KBM-7 (cell line): Measurements from ENCODE around the gene ATP6V1G1.

Experiments
- DNase-seq: peaks from one replicate; pipeline ENCODE4 v3.0.0-alpha.2; 2015
- in situ Hi-C: fragments of 300-500 bp; cut with MboI; formaldehyde crosslinking; loops from 2 replicates; pipeline ENCODE4 v1.14.3; 2020; ENCODE audit warnings: low sequenced_read_pairs, low pct_unique_long_range_greater_than_20kb, mixed read lengths

Gene ATP6V1G1

GRCh38 chr9:114606597-114607207 lies 19.1 kb downstream of the ATP6V1G1 start:
- in situ Hi-C loops: no loop called here
- no peak for DNase-seq

DNA sequence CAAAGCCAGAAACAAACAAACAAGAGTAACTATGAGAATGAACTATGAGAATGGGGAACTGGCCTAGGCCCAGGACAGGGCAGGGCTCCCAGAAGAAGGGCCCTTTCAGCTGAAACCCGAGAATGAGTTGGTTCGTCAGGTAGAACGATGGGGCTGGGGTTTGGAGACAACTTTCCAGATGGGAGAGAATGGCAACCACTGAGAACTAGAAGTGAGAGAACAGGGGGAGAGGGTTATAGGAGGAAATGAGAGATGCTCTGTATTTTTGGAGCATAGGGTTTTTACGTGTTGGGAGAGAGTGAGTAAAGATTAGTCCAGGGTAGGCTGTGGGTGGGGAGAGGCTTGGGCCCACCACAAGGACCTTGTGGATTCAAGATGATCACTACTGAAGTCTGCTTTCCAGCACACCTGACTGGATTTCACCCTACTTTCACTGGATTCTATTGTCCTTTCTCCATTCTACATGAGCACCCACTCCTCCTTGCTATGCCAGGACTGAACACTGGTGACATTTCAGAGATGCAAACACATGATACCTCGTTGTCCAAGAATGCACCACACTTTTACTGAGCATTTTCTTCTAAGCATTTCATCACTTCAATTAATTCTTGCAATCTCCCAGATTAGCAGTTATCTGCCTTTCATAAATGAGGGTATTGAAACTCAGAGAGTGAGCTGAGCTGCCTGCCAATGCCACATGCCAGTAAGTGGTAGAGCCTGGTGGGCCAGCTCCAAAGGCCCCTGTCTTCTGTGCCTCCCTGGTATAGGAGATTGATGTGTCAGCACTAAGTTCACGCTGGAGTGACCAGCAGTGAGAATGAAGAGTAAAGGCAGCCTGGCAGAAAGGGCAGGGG lies 20.3 kb downstream of the ATP6V1G1 start:
- DNase-seq: no peak
- in situ Hi-C loops: no loop called here

- in situ Hi-C loops: no loop called here
These were observed 20.9 kb downstream of the ATP6V1G1 start for GRCh38 chr9:114608525-114608796.

DNA sequence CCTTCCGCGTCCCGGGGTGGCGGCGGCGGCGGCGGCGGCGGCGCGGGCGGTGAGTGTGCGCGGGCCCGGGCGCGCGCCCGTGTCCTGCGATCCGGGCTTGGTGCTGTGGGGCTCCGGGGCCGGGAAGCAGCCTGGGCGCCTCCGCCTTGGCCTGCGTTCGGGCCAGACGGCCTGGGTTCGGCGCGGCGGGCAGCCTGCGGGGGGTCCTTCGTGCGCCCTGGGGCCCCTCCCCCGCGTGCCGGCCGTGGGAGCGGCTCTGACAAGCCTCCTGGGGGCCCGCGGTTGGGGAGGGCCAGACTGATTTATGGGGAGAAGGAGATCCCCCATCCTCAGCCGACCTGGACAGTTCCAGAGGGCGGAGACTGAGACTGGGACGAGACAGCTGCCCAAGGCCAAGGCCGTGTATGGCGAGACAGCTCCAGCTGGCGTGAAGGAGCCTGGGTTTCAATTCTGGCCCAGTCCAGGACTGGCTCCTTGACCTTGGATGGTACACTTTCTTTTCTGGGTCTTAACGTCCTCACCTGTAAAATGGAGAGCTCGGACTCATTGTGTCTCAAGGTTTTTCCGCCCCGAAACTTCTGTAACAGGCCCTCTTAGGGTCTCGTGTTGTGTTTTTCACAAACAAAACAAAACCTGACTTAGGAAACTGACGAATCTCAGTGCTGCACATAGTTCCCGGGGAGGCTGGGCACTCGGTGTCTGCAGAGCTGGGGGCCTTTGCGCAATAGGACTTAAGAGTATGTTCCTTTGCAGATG lies 24.1 kb downstream of the ATP6V1G1 start:
- peak; percentile 61 for DNase-seq
- in situ Hi-C loops: no loop called here

More at GRCh38 chr9:114608525-114608796, 20.9 kb downstream of the ATP6V1G1 start:
- DNase-seq: no peak

- in situ Hi-C loops: no loop called here
These were observed 24.8 kb downstream of the ATP6V1G1 start for GRCh38 chr9:114612272-114612923.

DNA sequence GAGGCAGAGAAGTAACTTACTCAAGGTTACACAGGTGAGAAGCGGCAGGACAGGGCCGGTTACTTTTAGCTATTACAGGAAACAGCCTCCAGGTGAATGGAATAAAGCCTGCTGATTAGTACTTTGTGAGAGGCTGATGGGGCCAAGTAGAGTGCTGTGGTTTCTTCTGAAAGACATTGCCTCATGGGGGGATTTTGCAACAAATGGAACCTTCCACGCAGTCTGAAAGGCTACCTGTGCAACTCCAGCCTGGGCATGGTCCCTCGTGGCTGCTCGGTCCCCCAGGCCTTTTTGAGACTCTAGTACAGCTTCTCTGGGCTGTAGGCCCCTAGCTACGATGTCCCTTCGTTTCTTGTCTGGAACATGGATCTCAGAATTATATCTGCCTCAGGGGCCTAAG lies 25.5 kb downstream of the ATP6V1G1 start:
- DNase-seq: no peak
- in situ Hi-C loops: no loop called here

More at GRCh38 chr9:114612272-114612923, 24.8 kb downstream of the ATP6V1G1 start:
- no peak for DNase-seq

DNA sequence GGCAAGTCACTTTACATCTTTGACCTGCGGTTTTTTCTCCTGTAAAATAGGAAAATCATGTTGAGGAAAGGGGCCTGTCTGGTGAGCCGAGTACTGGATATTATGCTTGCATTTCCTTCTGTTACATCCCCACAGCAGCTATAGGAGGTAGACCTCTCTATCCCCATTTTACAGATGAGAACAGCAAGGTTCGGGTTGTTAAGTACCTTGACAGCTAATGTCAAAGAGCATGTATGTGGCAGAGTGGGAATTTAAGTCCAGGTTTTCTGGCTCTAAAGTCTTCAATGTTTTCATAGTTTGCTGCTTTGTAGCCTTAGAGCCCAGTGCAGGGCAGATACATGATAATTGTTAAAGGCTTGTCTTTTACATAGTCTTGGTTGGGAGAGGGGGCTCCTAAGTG lies 26.4 kb downstream of the ATP6V1G1 start:
- no peak for DNase-seq
- in situ Hi-C loops: no loop called here

- in situ Hi-C loops: no loop called here
- DNase-seq: no peak
These were observed 26.8 kb downstream of the ATP6V1G1 start for GRCh38 chr9:114614373-114614772.

DNA sequence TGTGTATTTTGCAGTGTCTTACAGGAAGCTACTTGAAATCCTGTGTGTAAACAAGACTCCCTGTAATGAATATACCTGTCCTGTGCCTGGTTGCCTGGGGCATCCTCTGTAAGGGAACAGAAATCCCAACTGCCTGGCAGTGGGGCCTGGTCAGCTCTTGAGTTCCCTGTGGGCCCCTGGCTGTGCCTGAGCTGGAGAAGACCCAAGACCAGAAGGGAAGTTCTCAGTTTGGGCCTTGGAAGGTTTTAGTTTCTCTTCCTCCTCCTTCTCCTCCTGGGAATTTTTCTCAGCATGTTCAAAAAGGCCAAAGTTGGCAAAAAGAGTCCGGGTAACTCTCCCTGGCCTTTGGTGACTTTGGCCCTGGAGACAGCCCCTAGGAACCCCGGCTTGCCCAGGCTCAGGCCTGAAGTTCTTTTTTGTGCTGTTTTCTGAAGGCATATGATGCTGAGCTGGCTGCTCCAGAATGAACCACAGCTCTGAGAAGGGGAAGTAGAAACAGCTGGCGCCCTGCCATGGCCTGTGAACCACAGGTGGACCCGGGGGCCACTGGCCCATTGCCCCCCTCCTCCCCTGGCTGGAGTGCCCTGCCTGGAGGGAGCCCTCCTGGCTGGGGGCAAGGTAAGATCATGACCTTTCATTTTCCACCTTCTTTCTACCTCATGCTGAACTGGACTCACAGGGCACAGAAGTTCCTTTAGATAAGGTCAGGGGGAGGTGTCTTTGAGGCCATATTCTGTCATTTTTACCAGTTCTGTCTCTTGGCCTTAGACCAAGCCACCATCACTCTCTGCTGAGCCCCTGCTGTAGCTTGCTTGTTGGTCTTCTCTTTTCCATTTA lies 29.3 kb downstream of the ATP6V1G1 start:
- peak; percentile 85 for DNase-seq
- in situ Hi-C loops: no loop called here

DNA sequence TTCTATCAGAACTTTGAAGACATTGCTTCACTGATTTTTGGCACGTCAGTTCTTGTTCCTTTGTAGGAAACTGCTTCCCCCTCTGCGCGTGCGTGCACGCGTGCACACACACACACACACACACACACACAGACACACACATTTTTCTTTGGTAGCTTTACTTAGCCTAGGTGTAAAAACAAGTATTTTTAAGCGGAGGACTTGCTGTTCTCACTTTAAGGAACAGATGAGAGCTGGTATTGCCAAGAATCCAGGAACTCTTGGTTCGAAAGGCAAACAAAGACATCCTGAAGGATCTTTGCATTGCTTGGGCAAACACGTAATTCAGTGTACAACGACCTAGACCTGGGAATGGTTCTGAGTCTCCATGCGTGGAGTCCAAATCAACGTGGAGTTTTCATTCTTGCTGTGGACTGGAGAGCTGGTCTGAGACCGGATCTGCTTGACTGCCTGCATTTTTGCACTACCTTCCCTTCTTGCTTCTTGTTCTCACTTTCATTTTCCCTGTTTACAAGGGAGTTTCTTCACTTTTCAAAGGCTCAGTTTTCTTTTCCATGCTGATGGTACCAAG lies 31.7 kb downstream of the ATP6V1G1 start:
- no peak for DNase-seq
- in situ Hi-C loops: no loop called here

DNA sequence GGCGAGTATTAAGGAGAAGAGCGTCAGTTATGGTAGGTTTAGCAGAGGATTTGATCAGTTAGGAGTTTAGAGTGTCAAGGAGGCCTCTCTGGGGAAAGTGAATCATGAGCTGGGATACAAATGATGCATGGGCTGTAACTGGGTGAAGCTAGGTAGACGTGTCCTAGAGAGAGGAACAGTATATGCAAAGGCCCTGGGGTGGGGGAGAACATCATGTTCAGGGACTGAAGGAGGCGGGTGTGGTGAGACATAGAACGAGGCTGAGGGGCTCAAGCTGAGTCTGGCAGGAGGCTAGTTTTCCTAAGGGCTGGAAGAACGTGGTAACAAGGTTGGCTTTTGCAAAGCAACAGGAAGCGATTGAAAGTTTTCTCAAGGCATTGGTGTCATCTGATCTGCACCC lies 34.0 kb downstream of the ATP6V1G1 start:
- in situ Hi-C loops: no loop called here
- DNase-seq: no peak

DNA sequence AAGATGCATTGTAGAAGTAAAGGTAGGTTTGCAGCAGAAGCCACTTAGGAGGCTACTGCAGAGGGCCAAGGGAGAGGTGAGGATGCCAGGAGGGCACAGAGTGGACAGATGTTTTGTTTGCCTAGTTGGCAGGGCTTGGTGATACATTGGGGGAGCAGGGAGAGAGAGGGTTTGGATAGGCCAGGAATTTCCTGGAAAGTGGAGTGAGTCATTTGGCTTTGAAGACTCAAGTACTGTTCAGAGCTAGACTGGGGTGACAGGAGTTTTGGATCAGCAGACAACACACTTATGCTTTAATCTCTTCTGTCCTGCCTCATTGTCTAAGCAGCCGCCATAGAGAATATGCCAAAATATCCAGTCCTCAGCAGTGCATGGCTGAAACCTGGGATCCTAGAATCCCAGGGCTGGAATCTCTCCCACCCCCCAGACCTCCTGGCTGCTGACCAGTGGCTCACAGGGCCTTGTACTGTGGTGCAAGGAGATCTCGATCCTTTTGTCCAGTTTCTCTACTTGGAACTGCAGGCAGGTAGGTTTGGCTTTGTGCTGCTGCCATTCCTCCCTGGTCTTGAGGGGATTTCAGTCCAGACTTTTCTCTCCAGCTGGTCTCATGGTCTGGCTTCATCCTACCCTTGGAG lies 34.5 kb downstream of the ATP6V1G1 start:
- in situ Hi-C loops: no loop called here
- no peak for DNase-seq

DNA sequence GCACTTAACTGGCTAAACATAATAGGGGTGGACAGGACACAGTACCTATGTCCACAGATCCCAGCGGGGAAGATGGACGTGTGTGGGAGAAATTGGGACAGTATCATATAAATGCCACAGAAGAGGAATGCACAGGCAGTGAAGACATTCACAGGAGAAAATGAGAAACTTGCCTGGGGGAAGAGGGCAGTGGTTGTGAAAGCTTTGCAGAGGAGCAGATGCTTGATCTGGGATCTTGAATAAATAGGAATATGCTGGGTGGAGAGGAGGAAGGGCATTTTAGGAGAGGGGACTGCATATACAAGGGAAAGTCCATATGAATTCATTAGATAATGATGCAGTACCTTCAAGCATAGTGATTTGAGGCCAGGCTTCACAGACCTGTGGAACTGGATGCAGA lies 37.1 kb downstream of the ATP6V1G1 start:
- no peak for DNase-seq
- in situ Hi-C loops: no loop called here

DNA sequence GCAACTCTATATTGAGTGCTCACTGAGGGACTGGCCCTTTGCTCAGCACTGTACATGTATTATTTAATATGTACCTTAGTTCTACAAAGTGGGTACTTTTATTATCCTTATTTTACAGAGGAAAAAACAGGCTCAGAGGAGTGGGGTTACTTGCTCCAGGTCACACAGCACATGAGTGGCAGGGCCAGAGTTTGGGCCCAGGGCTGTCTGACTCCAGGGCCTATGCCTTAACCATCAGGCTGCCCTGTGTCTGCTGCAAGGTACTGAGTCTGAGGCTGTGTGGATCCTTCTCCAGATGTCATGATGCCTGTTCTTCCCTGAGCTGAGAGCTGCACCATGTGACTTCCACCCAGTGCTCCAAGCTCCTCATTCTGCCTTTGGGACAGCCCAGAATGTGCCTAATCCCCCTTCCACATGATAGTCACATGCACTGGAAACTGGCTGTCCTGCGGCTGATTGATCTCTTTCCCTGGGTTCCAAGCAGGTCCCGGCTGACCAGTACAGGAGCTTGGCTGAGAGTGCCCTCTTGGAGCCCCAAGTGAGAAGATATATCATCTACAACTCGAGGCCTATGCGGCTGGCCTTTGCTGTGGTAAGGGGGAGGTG lies 38.9 kb downstream of the ATP6V1G1 start:
- DNase-seq: no peak
- in situ Hi-C loops: no loop called here

- DNase-seq: no peak
- in situ Hi-C loops: no loop called here
These were observed 40.0 kb downstream of the ATP6V1G1 start for GRCh38 chr9:114627553-114627952.

DNA sequence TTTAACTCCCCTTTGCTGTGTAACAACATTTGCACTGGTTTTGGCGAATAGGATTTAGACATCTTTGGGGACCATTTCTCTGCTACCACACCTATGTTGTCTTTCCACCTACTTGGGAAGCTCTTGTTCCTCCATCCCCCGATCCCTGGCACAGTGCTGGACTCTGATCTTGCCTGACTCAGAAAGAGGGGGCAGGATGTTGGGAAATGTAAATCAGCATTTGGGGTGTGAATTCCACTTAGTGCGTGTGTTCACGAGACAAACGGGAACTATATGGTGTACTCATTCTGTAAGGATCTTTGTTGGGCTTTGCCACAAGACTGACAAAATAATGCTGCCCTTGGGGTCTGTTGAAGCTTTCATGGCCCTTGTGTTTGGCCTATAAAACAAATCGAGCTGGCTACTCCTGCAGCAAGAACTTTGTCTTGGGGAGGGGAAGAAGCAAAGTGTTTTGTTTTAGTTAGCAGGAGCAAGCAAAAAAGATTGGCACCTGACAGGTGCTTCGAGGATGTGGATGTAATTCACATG lies 42.1 kb downstream of the ATP6V1G1 start:
- in situ Hi-C loops: no loop called here
- no peak for DNase-seq

- DNase-seq: no peak
- in situ Hi-C loops: no loop called here
These were observed 43.6 kb downstream of the ATP6V1G1 start for GRCh38 chr9:114631166-114631565.
